Measurements from ENCODE around the gene CCDC71L.
A peak's percentile ranks its signal among the peaks of the same experiment; 100 is the strongest.
"Not testable (repeated sequence)": the region's sequence is repeated elsewhere in the genome, so short reads cannot be mapped to it uniquely, and the experiment has no call there.

Gene CCDC71L

DNA sequence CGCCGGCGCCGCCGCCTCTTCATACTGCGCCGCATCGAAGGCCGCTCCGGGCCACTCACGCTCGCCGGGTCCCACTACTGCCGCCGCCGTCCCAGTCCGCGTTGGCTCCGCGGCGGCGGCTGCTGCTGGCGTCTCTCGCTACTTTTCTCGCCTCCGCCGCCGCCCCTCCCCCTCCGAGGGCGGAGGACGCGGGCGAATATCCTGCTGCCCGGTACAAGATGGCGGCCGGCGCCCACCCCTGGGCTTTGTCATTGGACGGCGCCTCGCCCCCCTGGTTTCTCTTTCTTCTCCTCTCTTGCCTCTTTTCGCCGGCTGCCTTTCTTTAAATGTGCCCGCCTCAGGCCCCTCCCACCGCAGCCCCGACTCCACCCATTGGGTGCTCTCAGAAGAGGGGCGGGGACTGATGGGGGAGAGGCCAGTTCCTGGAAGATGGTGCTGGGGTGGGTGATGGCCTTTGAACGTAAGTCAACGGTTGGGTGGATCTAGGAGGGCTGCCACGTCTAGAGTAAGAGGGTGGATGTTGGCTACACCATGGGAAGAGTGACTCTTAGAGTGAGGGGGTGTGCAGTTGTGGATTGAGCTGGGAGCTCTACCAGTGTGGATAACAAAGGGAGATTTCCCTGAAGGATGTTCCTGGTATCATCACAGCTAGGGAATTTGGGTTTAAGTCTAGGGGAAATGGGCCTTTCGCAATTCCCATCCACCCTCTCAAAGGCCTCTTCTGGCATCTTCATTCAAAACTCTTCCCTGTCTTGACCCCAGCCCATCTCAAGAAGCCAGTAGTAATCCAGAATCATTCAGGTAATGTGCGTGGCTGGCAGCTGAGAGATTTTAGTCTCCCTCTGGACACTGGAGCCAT is at the start of gene CCDC71L:
TSS of gene CCDC71L (minus strand) at position 297 of the 859 bp plus-strand sequence. CDS start at position 35, 262 bp downstream.
- DNase-seq (ENCODE audit: low spot score), result peak; percentile 94

GRCh38 chr7:106709604-106710003 is 48.6 kb upstream of the CCDC71L start:
- DNase-seq (ENCODE audit: low spot score), result not testable (repeated sequence)

DNA sequence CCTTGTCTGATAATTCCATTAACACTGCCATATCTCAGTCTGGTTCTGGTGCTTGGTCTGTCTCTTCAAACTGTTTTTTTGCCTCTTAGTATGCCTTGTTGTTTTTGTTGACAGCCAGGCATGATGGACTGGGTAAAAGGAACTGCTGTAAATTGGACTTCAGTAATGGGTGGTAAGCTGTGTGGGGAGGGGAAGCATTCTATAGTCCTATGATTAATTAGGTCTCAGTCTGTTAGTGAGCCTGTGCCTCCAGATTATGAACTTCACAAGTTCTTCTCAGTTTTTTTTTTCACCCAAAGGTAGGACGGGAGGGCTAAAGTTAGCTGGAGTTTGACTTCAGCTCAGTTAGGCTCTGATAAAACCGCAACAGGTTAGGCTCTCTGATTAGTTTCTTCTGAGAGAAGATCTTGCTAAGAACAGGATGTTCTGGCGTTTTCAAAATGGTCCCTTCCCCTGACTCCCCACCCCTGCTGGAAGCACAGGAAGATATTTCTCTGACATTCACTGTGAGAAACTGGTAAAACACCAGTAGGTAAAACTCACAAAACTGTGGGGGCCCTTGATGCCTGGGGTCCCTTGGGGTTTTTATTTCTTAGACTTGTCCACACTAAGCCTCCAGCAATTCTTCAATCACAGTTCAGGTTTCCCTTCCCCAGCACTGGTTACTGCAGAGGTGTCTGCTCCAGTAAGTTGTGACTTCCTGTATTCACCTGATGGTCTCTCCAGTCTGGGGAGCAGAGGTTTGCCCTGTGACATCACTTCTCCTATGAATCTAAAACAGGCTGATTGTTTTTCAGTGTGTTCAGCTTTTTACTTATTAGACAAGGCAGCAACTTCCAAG is 43.3 kb upstream of the CCDC71L start:
- no peak for DNase-seq (ENCODE audit: low spot score)

DNA sequence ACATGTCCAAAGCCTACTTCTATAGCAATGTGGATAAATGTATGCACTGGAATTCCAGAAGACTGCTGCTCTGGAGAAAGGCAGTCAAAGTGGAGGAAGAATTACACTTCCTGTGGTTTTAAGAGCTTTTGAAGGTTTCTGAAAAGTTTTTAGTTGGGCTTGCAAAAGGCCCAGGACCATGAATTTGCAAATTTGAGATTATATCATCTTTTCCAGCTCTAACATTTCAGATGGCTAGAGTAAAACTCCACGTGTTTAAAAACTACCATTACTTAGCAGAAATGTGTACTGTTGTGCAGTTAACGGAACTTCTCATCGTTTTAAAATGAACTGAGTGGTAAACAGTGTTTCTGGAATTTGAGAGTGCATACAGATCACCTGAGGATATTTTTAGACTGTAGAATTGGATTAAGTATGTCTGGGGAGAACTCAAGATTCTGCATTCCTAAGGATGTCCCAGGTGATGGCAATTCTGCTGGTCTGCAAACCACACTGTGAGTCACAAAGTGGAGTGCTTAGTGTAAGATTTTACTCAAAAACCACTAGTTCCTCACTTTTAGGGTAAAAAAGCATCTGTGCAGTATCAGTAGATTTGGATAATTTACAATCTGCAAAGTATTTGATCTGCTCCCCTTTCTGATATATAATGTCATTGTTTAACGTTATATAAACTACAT is 32.9 kb upstream of the CCDC71L start:
- no peak for DNase-seq (ENCODE audit: low spot score)

DNA sequence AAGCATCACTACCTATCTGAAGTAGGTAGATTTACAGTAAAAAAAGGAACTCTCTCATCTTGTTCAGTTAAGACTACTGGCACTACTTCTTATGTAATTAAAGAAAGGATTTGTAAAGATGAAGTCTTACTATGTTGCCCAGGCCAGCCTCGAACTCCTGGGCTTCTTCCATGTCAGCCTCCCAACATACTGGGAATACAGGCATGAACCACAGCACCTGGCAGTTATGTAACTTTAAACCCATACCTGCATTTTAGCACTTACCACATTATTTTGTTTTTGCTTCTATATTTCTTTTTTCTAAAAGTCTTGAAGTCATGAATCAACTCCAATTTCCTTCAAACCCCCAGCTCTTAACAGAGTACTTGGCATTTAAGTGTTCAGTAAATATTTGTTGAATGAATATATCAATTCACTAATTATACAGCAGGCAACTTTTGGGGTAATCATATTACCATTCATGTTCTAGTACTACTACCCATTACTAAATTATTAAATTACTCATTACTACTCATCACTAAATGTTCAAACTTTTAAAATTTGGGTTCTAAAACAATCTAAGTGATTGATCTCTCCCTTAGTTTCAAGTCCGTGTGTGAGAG is 31.6 kb upstream of the CCDC71L start:
- no peak for DNase-seq (ENCODE audit: low spot score)

DNA sequence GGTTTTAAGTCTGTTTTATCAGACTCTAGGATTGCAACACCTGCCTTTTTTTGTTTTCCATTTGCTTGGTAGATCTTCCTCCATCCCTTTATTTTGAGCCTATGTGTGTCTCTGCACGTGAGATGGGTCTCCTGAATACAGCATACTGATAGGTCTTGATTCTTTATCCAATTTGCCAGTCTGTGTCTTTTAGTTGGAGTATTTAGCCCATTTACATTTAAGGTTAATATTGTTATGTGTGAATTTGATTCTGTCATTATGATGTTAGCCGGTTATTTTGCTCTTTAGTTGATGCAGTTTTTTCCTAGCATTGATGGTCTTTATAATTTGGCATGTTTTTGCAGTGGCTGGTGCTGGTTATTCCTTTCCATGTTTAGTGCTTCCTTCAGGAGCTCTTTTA is 27.2 kb upstream of the CCDC71L start:
- not testable (repeated sequence) for DNase-seq (ENCODE audit: low spot score)

GRCh38 chr7:106683941-106684340 is 23.0 kb upstream of the CCDC71L start:
- DNase-seq (ENCODE audit: low spot score), result no peak

DNA sequence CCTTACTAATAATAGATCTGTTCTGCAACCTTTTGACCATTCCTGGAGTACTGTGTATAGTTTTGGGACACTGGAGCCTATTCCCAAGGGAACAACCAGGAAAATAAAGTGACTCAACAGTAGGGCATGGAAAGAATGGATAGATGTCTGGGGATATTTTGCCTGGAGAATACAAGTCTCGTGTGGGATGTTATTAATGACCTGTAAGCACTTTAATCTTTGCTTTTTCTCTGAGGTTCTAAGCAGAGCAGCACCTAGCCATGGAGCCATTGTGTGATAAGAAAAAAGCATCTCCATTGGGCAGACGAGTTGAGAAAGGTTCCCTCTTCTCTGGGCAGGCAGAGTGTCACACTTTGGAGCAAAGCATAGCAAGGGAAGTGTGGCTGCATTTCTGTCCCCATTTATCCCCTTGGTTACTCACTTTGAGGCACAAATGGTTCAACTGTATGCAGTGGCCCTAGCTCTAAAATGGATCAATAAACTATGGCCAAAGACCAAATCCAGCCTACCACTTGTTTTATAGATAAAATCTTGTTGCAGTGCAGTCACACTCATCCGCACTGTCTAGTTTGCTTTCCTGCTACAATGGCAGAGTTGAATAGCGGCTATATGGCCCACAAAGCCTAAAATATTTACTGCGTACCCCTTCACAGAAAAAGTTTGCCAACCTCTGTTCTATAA is 21.0 kb upstream of the CCDC71L start:
- no peak for DNase-seq (ENCODE audit: low spot score)

GRCh38 chr7:106679153-106679931 is 18.4 kb upstream of the CCDC71L start:
- no peak for DNase-seq (ENCODE audit: low spot score)

DNA sequence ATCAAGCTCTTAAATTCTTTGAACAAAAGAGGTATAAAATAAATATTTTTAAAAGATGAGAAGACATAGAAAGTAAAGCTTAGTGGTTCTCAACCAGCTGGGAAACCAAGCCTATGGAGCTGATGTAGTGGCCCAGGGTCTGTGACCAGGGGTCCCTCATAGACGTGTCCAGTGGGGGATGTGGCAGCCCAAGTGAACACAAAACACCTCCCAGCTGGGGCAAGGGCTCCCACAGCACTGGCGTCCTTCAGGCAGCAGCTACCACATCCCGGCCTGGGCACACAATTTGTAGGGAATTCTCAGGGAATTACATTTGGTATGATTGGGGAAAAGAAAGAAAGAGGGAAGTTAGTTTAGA is 17.8 kb upstream of the CCDC71L start:
- no peak for DNase-seq (ENCODE audit: low spot score)

GRCh38 chr7:106676506-106676905 is 15.5 kb upstream of the CCDC71L start:
- DNase-seq (ENCODE audit: low spot score), result not testable (repeated sequence)

DNA sequence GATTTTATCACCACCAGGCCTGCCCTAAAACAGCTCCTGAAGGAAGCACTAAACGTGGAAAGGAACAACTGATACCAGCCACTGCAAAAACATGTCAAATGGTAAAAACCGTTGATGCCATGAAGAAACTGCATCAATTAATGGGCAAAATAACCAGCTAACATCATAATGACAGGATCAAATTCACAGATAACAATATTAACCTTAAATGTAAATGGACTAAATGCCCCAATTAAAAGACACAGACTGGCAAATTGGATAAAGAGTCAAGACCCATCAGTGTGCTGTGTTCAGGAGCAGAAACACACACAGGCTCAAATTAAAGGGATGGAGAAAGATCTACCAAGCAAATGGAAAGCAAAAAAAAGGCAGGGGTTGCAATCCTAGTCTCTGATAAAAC is 12.7 kb upstream of the CCDC71L start:
- DNase-seq (ENCODE audit: low spot score), result not testable (repeated sequence)

- DNase-seq (ENCODE audit: low spot score), result not testable (repeated sequence)
Observed at GRCh38 chr7:106671930-106672329, 11.0 kb upstream of the CCDC71L start.

GRCh38 chr7:106671160-106671559 is 10.2 kb upstream of the CCDC71L start:
- no peak for DNase-seq (ENCODE audit: low spot score)

- no peak for DNase-seq (ENCODE audit: low spot score)
Observed at GRCh38 chr7:106668861-106669524, 8.0 kb upstream of the CCDC71L start.

- no peak for DNase-seq (ENCODE audit: low spot score)
Observed at GRCh38 chr7:106666353-106666752, 5.4 kb upstream of the CCDC71L start.

DNA sequence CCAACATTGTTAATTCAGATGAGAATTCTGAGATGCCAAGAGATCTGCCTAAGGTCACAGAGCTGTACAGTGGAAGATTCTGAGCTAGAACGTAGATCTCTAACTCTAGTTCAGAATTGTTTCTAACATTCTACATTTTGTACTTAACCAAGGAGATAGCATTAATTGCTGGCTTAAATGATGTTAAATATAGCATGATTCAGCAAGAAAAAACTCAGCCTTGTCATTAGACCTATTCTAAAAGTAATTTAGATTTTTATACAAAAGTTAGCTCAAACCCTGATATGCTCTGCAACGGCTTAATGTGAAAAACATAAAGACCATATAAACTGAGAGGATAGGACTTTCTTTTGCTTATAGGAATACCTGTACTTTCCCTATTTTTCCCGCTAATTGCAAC is 3.4 kb upstream of the CCDC71L start:
- DNase-seq (ENCODE audit: low spot score), result no peak

- DNase-seq (ENCODE audit: low spot score), result peak; percentile 82
Observed at GRCh38 chr7:106659963-106660861, 746 bp downstream of the CCDC71L start.

Data from hematopoietic multipotent progenitor cell treated with erythropoietin and hydrocortisone succinate and interleukin-3 and kit ligand, for 15 days (in vitro differentiated cells).